Measurements from ENCODE around the gene PGAP3.
A peak's percentile ranks its signal among the peaks of the same experiment; 100 is the strongest.
"Not testable (repeated sequence)": the region's sequence is repeated elsewhere in the genome, so short reads cannot be mapped to it uniquely, and the experiment has no call there.

PGAP3 gene

GRCh38 chr17:39714234-39714633 is 26.4 kb upstream of the PGAP3 start:
- no peak for DNase-seq

- DNase-seq, result no peak
Measured at GRCh38 chr17:39711851-39712250, 24.0 kb upstream of the PGAP3 start.

GRCh38 chr17:39711071-39711470 is 23.2 kb upstream of the PGAP3 start:
- not testable (repeated sequence) for DNase-seq

GRCh38 chr17:39709998-39710964 is 22.4 kb upstream of the PGAP3 start:
- DNase-seq, result no peak

GRCh38 chr17:39709319-39709997 is 21.6 kb upstream of the PGAP3 start:
- DNase-seq, result no peak

GRCh38 chr17:39706921-39707337 is 19.1 kb upstream of the PGAP3 start:
- DNase-seq, result no peak

GRCh38 chr17:39706383-39706782 is 18.5 kb upstream of the PGAP3 start:
- DNase-seq, result no peak

- no peak for DNase-seq
Measured at GRCh38 chr17:39705786-39706348, 18.0 kb upstream of the PGAP3 start.

- DNase-seq, result no peak
Measured at GRCh38 chr17:39704821-39705551, 17.1 kb upstream of the PGAP3 start.

GRCh38 chr17:39703913-39704312 is 16.1 kb upstream of the PGAP3 start:
- DNase-seq, result no peak

GRCh38 chr17:39702901-39703893 is 15.3 kb upstream of the PGAP3 start:
- no peak for DNase-seq

- no peak for DNase-seq
Measured at GRCh38 chr17:39701784-39702422, 14.0 kb upstream of the PGAP3 start.

- DNase-seq, result no peak
Measured at GRCh38 chr17:39701012-39701783, 13.3 kb upstream of the PGAP3 start.

- no peak for DNase-seq
Measured at GRCh38 chr17:39700148-39700987, 12.5 kb upstream of the PGAP3 start.

GRCh38 chr17:39699818-39700147 is 11.9 kb upstream of the PGAP3 start, which contains the start of gene ERBB2:
Gene ERBB2 (plus strand): TSS chr17:39700064. CDS start chr17:39700239, 175 bp downstream.
- no peak for DNase-seq

- DNase-seq, result not testable (repeated sequence)
Measured at GRCh38 chr17:39699157-39699817, 11.4 kb upstream of the PGAP3 start.

- peak; percentile 31 for DNase-seq
Measured at GRCh38 chr17:39697961-39698360, 10.1 kb upstream of the PGAP3 start.

- no peak for DNase-seq
Measured at GRCh38 chr17:39696731-39697130, 8.9 kb upstream of the PGAP3 start.

GRCh38 chr17:39695089-39695474 is 7.2 kb upstream of the PGAP3 start:
- DNase-seq, result no peak
